Activated CD8-positive, alpha-beta memory T cell treated with anti-CD3 and anti-CD28 coated beads, Interleukin-2, amount 50 U/mL, for 1 hour (primary cell): Measurements from ENCODE around the gene THAP7.
"Not testable (repeated sequence)": the region's sequence is repeated elsewhere in the genome, so short reads cannot be mapped to it uniquely, and the experiment has no call there.

Experiments
- DNase-seq: peaks from one replicate; pipeline ENCODE4 v3.0.0-alpha.2; 2020; ENCODE audit errors: extremely low read depth

Gene THAP7

DNA sequence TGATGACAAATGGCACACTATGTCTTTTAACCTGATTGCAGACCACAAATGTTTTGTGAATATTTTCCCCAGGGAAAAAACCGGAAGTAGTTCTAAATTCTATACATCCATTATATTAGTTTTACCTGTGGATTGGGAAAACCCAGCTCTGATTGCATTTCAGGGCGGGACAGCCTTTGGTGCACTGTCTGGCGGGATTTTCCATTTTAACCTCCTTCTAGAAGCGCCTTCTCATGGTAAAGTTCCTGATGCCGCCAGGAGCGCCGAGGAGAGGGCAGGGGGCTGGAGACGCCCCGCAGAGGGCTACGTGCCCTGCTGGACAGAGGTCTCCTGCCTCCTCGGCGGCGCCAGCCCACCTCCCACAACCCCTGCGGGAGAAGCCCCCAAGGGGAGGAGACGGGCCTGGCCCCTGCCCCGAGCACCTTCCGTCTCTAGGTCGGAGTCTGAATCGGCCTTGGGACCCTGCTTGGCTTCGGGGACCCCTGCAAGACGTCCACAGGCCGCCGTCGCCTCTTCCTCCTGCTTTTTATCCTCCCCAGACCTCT, 11.8 kb upstream of the THAP7 start:
- DNase-seq, result no peak

DNA sequence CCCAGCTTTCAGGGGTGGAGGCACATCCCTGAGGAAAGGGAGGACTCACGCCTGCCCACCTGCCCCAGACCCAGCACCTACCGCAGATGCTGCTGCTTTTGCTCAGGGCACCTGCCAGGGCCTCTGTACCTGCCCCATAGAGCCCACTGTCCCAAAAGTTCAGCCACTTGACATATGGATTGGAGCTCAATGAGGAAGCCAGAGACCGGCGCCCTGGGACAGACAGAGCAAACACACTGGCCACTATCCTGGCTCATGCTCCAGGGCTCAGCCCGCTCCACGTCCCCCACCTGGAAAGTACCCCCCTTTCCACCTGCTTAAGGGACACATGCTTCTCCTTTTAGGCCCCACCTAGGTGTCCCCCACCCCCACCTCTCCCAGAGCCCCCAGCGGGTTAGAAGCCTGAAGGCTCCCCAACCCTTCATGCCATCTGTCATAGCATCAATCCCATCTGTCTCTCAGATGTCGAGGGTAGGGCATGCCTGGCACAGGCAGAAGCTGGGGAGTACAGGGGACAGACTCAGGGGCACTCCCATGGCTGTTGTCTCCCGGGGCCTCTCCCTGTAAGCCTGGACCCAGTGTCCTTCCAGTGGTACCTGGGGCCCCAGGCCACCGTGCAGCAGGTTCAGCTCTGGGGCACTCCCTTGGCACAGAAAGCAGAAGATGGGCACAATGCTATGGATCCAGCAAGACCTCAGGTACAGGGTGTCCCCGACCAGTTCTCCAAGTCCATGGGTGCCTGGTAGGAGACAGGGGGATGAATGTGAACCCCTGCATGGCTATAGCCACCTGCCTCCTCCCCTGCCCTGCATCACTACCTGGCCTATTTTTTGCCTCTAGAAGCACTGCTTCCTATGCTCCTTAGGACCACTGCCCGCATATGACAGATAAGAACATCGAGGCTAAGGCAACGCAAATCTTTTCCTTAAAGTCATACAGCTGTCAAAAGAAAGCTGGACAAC, 10.8 kb upstream of the THAP7 start:
- DNase-seq, result no peak

DNA sequence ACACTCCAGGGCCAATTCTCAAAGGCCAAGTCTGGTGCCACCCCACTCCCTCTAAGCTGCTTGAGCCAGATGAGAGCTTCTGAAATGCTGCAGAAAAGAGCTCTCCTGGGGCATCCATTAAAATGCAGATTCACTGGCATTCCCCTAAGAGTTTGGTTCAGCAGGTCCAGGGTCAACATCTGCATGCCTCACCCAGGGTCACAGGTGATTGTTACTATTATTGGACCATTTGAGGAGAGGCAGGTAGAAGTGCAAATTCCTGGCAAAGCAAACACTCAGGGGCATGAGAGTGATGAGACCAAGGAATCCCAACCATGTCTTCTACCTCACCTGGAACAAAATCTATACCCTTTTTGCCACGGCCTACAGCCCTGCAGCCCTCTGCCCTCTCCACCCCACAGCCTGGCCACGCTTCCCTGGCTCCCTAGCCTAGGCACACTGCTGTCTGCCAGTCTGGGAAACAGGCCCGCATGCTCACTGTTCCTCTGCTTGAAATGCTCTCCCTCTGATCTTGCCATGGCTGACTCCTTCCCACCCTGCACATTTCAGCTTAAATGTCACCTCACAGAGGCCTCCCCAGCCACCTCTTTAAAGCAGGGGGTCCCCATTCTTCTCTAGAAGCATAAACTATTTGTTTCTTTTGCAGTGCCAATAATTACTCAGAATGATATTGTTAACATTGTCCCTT, 8.7 kb upstream of the THAP7 start:
- no peak for DNase-seq

DNA sequence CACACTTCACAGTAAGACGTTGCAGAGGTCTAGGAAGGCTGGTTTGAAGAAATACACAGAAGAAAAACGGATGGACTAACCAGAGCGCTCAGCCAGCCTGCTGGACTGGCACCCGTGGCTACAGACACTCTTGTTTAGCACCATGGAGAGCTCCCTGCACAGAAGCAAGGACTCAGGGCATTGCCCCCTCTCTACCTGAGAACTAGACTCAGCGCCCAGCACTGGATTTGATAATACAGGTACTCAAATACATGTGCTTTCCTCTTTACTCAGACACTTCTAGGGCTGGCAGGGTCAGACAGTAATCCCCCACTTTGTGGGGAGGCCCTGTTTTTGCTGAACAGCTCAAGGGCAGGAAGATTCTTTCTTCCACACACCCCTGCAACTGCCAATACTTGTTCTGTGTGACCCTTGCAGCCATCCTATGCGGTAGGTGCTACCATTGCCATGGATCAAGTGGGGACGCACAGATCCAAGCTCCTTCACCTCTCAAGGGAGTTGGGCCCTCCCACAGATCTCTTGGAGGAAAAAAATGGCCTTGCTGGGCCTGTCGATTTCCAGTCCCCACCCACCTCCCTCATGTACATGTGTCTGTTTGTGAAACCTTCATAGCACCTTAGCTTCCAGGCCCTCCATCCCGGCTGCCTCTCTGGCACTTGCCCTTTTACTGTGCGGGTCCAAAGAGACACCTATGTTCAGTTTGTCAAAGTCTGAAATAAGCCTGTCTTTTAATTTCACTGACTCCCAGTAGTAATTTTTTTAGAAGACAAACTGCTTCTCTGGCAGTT, 7.9 kb upstream of the THAP7 start:
- DNase-seq, result no peak

DNA sequence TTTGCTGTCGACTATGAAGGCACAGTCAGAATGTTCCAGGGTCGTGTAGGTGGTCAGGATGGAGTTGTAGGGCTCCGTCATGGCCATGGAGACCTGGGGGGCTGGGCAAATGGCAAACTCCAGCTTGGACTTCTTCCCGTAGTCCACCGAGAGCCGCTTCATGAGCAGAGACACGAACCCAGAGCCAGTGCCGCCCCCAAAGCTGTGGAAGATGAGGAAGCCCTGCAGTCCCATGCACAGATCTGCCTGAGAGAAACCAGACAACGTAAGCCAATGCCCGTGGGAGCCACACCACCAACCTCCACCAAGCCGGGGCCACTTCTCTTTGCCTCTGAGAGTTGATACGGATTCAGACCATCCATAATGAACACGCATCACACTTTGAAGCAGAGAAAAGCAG, 7.3 kb upstream of the THAP7 start:
- not testable (repeated sequence) for DNase-seq

GRCh38 chr22:21003782-21004181, 1.9 kb upstream of the THAP7 start:
- DNase-seq, result no peak

DNA sequence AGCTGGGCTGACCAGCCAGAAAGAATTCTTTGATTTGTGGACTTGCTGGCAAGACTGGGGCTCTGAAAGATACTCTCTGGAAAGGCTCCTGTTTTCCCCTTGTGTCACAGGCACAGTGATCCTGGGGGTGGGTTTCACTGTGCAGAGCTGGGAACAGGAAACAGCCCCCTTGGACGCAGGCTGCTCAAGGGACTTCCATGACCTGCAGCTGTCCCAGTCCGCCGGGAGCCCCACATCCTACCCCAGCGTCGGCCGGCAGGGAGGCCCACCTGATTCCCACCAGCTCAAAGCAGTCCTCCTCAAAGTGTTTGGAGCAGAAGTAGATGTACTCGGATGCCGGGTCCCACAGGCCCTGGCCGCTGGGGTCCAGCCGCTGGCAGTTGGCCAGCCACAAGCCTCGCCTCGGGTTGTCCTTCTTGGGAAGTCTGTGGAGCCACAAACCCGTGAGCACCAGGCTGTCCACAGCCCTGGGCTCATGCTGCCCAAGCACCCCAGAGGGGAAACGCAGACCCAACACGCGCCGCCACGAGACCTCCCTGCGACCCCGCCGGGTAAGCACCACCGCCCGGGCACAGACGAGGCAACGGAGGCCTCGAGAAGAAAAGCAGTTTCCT, 824 bp downstream of the THAP7 start:
- DNase-seq, result no peak

DNA sequence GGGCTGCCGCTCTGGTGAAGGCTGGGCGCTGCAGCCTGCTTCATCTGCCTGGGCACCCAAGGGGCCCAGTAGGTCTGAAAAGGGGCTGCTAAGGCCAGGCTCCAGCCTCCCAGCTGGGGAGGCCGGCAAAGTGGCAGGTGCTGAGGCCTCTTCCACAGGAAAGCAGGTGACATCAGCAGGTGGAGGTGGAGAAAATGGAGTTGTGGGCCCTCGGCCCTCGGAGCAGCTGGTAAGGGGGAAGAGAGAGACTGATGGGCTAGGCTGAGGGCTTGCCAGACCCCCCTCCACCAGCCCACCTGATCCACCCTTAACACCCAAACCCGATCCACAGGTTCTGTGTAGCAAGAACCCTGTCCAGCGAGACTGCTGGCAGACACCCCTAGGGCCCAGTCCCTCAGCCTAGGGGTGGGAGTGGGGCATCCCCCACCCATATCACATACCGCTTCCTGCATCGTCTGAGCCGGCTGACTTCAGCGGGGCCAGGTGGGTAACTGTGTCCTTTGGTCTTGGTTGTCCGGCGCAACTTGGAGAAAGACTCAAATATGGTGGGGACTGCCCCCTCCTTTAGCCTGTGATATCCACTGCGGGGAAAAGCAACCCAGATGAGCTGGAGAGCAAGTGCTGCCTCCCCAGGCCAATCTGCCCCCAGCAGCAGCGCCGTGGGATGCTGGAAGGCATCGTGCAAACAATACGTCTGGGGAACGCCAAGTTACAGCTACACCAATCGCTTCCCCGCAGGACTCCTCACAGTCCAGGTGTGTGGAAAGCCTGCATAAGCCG, 1.5 kb downstream of the THAP7 start:
- no peak for DNase-seq

GRCh38 chr22:20999350-21000206, 2.3 kb downstream of the THAP7 start:
- DNase-seq, result no peak

DNA sequence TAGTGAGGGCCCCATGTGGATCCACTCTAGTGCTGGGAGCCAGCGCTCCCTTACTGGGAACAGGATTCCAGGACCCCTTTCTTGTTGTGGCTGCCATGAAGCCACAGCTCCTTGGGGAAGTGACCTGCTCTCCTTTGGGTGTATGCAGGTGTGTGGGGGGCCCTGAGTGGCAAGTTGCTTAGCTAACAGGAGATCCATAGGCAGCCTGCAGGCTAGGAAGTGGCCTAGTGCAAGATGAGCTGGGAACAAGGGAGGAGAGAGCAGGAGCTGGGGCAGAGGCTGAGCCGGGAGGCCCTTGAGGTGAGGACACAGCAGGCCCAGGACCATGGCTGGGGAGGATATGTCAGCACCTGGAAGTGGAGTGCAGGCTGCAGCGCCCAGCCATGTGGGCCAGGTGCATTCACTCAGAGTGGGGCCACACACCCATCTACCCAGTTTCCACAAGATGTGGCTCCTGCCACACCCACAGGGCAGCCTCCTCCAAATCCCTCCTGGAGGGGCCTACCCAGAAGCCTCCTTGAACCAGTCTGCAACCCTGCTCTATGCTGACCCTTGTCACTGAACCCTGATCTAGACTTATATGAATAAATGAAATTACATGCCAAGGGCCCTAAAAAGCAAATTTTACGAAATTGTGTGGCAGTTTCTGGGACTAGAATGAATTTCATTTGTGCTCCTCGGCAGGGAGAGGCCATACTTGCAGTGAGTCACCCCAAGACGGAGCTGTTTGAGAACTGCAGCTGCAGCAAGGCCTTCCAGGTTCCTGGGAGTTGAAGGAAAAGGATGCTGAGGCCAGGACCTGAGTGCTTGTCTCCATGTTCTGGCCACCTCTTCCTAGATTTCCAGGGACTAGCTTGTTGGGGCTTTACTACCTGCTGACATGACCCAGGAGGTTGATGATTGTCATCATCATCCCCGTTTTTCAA, 3.2 kb downstream of the THAP7 start:
- DNase-seq, result no peak

DNA sequence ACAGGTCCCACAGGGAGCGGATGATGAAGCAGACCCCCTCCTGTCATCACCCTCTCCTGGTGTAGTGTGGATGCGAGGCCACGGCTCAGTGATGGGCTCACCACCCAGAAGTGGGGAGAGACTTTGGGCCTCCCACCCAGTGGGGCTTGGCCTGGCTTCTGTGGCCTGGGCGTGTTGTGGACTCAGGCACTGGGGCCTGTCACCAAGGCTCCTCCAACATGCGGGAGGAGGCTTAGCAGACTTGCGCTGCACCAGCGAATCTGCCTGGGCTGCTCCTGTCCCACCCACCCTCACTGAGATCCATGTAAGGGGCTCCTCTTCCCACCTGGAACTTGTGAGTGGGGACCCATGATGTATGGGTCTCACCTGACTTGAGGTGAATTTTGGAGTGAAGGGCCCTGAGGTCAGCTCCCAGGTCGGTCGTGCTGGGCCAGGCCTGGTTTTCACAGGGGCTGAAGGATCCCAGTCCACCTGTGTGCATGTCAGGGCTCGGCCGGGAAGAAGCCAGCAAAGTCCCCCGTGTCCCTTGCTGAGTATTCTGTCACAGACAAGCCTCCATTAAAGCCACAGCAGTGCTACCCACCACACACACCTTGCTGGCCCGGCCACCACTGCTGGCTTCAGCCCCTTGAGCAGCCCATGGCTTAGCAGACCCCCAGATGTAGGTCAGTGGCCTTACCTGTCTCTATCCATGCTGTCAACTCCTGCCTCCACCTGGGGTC, 4.2 kb downstream of the THAP7 start:
- no peak for DNase-seq

- no peak for DNase-seq
Observed at GRCh38 chr22:20996598-20997535, 5.1 kb downstream of the THAP7 start.

DNA sequence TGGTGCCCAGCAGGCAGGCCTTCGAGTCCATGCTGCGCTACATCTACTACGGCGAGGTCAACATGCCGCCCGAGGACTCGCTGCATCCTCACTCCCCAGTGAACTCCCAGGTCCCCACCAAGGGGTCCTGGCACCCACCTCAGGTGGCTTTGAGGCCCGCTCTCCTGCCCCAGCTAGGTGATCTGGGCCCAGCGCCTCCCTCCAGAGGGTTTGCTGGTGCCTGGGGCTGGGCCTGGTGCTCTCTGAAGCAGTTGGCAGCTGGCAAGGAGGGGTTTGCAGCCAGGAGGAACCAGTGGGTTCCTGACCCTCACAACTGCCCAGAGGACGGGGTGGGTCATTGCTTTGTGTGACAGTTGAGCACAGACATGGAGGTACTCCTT, 5.9 kb downstream of the THAP7 start:
- no peak for DNase-seq

DNA sequence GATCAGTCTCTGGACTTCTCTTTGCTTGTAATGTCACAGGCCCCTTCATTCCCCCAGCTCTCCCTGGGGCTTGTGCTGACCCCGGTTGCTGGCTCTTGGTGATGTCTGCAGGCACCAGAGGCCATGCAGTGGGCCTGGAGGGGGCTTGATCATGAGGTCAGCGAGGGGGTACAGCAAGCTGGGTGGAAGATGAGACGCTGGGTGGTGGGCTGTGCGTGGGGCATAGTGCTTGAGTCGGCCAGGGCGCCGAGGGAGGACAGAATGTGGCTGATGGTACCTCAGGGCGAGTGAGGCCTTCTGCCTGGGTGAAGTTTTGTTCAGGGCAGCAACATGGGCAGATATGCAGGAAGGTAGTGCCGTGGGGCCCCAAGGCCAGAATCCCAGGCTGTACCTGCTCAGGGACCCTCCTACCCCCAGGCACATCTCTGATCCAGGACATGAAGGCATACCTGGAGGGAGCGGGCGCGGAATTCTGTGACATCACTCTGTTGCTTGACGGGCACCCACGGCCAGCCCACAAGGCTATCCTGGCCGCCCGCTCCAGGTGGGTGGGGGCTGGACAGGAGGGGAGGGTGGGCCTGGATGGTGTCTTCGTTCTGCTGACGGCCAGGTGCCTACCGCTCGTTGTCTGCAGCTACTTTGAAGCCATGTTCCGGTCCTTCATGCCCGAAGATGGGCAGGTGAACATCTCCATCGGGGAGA, 6.4 kb downstream of the THAP7 start:
- no peak for DNase-seq

DNA sequence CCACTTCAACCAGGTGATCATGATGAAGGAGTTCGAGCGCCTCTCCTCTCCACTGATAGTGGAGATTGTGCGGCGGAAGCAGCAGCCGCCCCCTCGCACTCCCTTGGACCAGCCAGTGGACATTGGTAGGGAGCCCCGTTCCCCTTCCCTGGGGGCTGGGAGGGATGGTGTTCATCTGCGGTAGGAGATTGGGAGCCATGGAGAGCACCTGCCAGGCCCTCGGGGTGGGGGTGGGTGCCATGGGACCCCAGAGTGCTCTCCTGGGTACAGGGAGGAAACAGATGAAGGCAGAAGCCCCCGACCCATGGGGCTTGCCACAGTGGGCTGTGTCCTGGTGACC, 7.0 kb downstream of the THAP7 start:
- DNase-seq, result no peak

- no peak for DNase-seq
Observed at GRCh38 chr22:20994128-20994901, 7.6 kb downstream of the THAP7 start.
